ENCODE data around the gene ALG11.

The ALG11 gene

DNA sequence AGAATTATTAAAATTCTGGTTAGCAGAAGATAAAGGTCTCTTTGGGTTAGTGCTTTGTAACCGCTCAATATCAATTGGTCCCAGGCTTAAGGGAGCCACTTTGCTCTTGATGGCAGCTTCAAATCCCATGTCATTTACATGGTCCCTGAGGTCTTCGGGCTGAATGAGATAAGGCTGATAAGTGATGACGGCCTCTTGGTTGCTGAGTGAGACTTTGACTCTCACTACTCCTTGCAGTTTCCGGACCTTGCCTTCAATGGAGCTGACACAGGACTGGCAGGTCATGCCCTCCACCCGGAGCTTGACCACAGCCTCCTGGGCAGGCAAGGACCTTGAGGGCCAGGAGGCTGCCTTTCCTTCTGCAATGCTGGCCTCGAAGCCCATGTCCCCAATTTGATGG lies 37.7 kb upstream of the ALG11 start:
- TF ChIP-seq, protein P1, sequence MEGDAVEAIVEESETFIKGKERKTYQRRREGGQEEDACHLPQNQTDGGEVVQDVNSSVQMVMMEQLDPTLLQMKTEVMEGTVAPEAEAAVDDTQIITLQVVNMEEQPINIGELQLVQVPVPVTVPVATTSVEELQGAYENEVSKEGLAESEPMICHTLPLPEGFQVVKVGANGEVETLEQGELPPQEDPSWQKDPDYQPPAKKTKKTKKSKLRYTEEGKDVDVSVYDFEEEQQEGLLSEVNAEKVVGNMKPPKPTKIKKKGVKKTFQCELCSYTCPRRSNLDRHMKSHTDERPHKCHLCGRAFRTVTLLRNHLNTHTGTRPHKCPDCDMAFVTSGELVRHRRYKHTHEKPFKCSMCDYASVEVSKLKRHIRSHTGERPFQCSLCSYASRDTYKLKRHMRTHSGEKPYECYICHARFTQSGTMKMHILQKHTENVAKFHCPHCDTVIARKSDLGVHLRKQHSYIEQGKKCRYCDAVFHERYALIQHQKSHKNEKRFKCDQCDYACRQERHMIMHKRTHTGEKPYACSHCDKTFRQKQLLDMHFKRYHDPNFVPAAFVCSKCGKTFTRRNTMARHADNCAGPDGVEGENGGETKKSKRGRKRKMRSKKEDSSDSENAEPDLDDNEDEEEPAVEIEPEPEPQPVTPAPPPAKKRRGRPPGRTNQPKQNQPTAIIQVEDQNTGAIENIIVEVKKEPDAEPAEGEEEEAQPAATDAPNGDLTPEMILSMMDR (IDR thresholded peaks at IDR 0.05; ENCODE audit: extremely low read depth, insufficient read depth, missing control alignments) = no peak
- in situ Hi-C loops (cut with MboI; ENCODE audit: low pct_unique_long_range_greater_than_20kb, low sequenced_read_pairs, unreplicated experiment) = no loop called here
- no peak for DNase-seq (ENCODE audit: low spot score)

DNA sequence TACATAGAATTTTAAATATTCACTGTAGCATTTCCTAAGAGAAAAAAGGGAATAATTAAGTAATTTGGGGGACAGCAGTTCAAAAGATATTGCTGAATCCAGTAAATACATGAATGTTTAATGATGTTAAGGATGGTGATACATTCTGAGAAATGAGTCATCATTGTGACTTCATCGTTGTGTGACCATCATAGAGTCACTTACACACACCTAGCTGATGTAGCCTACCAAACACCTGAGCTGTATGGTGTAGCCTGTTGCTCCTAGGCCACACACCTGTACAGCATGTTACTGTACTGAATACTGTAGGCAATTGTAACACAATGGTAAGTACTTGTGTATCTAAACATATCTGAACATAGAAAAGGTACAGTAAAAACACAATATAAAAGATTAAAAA lies 35.8 kb upstream of the ALG11 start:
- DNase-seq (ENCODE audit: low spot score) = no peak
- in situ Hi-C loops (cut with MboI; ENCODE audit: low pct_unique_long_range_greater_than_20kb, low sequenced_read_pairs, unreplicated experiment) = no loop called here
- TF ChIP-seq, protein P1 (IDR thresholded peaks at IDR 0.05; ENCODE audit: extremely low read depth, insufficient read depth, missing control alignments) = no peak

DNA sequence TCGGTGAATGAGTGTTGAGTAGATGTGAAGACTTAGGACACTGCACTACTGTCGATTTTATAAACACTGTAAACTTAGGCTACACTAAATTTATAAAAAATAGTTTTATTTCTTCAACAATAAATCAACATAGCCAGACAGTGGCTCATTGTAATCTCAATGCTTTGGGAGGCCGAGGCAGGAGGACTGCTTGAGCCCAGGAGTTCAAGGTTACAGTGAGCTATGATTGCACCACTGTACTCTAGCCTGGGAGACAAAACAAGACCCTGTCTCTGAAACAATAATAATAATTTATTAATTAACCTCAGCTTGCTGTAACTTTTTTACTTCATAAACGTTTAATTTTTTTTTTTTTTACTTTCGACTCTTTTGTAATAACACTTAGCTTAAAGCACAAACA lies 35.3 kb upstream of the ALG11 start:
- no peak for DNase-seq (ENCODE audit: low spot score)
- in situ Hi-C loops (cut with MboI; ENCODE audit: low pct_unique_long_range_greater_than_20kb, low sequenced_read_pairs, unreplicated experiment) = no loop called here
- TF ChIP-seq, protein P1 (IDR thresholded peaks at IDR 0.05; ENCODE audit: extremely low read depth, insufficient read depth, missing control alignments) = no peak

DNA sequence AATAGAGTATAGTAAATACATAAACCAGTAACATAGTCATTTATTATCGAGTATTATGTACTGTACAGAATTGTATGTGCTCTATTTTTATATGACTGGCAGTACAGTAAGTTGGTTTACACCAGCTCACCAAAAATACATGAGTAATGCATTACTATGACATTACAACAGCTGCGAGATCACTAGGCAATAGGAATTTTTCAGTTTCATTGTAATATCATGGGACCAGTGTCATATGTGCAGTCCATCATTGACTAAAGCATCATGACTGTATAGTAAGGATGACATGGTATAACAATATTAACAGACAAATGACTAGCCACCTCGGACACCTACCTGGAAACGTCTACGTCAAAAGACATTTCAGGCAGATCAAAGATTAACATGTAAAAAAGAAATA lies 34.6 kb upstream of the ALG11 start:
- no peak for DNase-seq (ENCODE audit: low spot score)
- in situ Hi-C loops (cut with MboI; ENCODE audit: low pct_unique_long_range_greater_than_20kb, low sequenced_read_pairs, unreplicated experiment) = no loop called here
- TF ChIP-seq, protein P1 (IDR thresholded peaks at IDR 0.05; ENCODE audit: extremely low read depth, insufficient read depth, missing control alignments) = no peak

DNA sequence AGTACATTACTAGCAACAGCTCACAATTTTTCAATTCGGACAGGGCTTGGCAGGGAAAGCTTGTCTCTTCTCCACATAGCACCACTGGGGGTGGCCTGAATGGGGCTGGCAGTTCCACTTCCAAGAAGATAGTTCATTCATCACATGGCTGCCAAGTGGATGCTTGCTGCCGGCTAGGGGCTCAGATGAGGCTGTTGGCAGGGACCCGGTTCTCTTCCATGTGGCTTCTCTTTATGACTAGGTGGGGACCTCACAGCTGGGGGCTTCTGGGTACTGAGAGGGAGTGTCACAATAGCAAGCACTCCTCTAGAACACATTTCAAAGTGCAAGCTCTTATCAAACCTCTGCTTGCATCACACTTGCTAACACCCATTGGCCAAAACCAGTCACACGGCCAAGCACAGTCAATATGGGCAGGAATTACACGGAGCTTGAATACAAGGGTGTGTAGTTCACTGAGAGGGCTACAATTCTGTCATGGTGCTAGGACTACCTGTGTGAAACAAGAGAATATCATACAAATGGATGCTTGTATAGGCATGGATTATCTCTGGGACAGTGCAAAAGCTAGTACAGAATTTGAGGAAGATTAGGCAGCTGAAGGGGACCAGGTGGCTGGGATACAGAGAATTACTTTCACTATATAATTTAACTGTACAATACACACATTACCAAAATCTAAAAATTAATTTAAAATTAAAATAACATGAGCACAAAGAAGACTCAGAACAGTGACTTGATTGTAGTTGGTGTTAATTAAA lies 33.2 kb upstream of the ALG11 start:
- in situ Hi-C loops (cut with MboI; ENCODE audit: low pct_unique_long_range_greater_than_20kb, low sequenced_read_pairs, unreplicated experiment) = no loop called here
- DNase-seq (ENCODE audit: low spot score) = no peak
- TF ChIP-seq, protein P1 (IDR thresholded peaks at IDR 0.05; ENCODE audit: extremely low read depth, insufficient read depth, missing control alignments) = no peak

DNA sequence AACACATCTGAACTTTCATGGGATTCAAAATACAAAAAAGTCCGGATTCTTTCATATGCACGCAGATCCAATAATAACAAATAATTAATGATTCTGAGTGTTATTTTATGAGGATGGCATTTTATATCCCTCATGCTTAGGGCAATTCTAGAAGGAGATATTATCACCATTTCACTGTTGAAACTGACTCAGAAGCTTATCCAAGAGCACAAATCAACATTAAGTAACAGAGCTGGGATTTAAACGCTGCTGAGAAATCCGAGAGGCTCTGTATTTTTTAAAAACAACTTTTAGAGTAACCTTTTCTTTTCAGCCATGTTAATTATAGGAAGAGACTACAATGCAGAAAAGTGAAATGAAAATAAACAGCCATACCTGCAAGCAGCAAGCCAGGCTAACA lies 31.3 kb upstream of the ALG11 start:
- in situ Hi-C loops (cut with MboI; ENCODE audit: low pct_unique_long_range_greater_than_20kb, low sequenced_read_pairs, unreplicated experiment) = no loop called here
- TF ChIP-seq, protein P1 (IDR thresholded peaks at IDR 0.05; ENCODE audit: extremely low read depth, insufficient read depth, missing control alignments) = no peak
- no peak for DNase-seq (ENCODE audit: low spot score)
